Neural cell (in vitro differentiated cells): ENCODE measurements around the gene IL36A. TPM values are rescaled to one million over a fixed set of nuclear protein-coding genes. Genes with fewer than 3 reads are reported as not detected.

ENCODE experiments used
- H2AFZ ChIP-seq: fragments of 200-600, 300-800 bp; sonication (generic), shearing (Covaris generic); 2 replicates; pipeline ENCODE4 v1.6.0; 2014; ENCODE audit warnings: low read depth, mild to moderate bottlenecking, antibody characterized with exemption, low read length, moderate library complexity
- H3F3A ChIP-seq: fragments of 200-600 bp; shearing (Covaris generic); 2 replicates; pipeline ENCODE4 v1.6.1; 2016; ENCODE audit warnings: mild to moderate bottlenecking, moderate library complexity, mixed read lengths, antibody characterized with exemption, low read length; ENCODE audit not compliant: insufficient read depth, poor library complexity, severe bottlenecking
- H3K27ac ChIP-seq: fragments of 200-600, 300-800 bp; sonication (generic), shearing (Covaris generic); 2 replicates; pipeline ENCODE4 v1.5.1; 2014; ENCODE audit warnings: mild to moderate bottlenecking, low read length, moderate library complexity
- H3K27me3 ChIP-seq: fragments of 300-800, 200-600 bp; sonication (generic), shearing (Covaris generic); 2 replicates; pipeline ENCODE4 v1.6.0; 2014; ENCODE audit warnings: mild to moderate bottlenecking, low read depth, low read length, moderate library complexity; ENCODE audit not compliant: insufficient read depth
- H3K36me3 ChIP-seq: fragments of 300-800, 200-600 bp; sonication (generic), shearing (Covaris generic); 2 replicates; pipeline ENCODE4 v1.5.1; 2014; ENCODE audit warnings: mild to moderate bottlenecking, antibody characterized with exemption, low read length, moderate library complexity; ENCODE audit not compliant: insufficient read depth
- H3K4me2 ChIP-seq: fragments of 300-800, 200-600 bp; sonication (generic), shearing (Covaris generic); 2 replicates; pipeline ENCODE4 v1.6.0; 2014; ENCODE audit warnings: mild to moderate bottlenecking, low read length
- H3K4me3 ChIP-seq: fragments of 300-800, 200-600 bp; sonication (generic), shearing (Covaris generic); 2 replicates; pipeline ENCODE4 v1.5.1; 2014; ENCODE audit warnings: mild to moderate bottlenecking, low read length, moderate library complexity
- H3K79me2 ChIP-seq: fragments of 200-600 bp; shearing (Covaris generic); replicated peaks from 2 replicates; pipeline ENCODE4 v1.6.0; 2014; ENCODE audit warnings: mild to moderate bottlenecking, low read length, moderate library complexity; ENCODE audit not compliant: insufficient read depth
- H3K9ac ChIP-seq: fragments of 300-800, 200-600 bp; sonication (generic), shearing (Covaris generic); 2 replicates; pipeline ENCODE4 v1.6.1; 2016; ENCODE audit warnings: mild to moderate bottlenecking, low read length, mixed read lengths
- H3K9me2 ChIP-seq: fragments of 200-600 bp; shearing (Covaris generic); 2 replicates; pipeline ENCODE4 v1.6.1; 2016; ENCODE audit warnings: mild to moderate bottlenecking, low read length, mixed read lengths; ENCODE audit not compliant: insufficient read depth
- H3K9me3 ChIP-seq: fragments of 200-600, 300-800 bp; sonication (generic), shearing (Covaris generic); 2 replicates; pipeline ENCODE4 v1.6.1; 2016; ENCODE audit warnings: mild to moderate bottlenecking, mixed run types, low read length, moderate library complexity, mixed read lengths
- H4K20me1 ChIP-seq: fragments of 200-600 bp; shearing (Covaris generic); 2 replicates; pipeline ENCODE4 v1.6.1; 2016; ENCODE audit warnings: mild to moderate bottlenecking, mixed run types; ENCODE audit not compliant: insufficient read depth
- CTCF ChIP-seq: fragments of 450-650 bp; IDR thresholded peaks from 2 replicates; pipeline ENCODE4 v1.5.1; 2014; ENCODE audit warnings: antibody characterized with exemption, mild to moderate bottlenecking, moderate library complexity; ENCODE audit not compliant: poor library complexity, severe bottlenecking
- EP300 ChIP-seq: fragments of 450-650 bp; conservative IDR thresholded peaks from 2 replicates; pipeline ENCODE4 v1.6.1; 2014; ENCODE audit warnings: antibody characterized with exemption, mild to moderate bottlenecking, moderate library complexity; ENCODE audit not compliant: poor library complexity, severe bottlenecking
- EZH2 ChIP-seq: fragments of 200-600, 300-800 bp; shearing (Covaris generic), sonication (generic); IDR thresholded peaks from 2 replicates; pipeline ENCODE4 v1.6.1; 2014; ENCODE audit warnings: antibody characterized with exemption, low read length, borderline replicate concordance, mild to moderate bottlenecking; ENCODE audit not compliant: insufficient read depth, poor library complexity, severe bottlenecking
- MXI1 ChIP-seq: fragments of 450-650 bp; conservative IDR thresholded peaks from 2 replicates; pipeline ENCODE4 v1.6.1; 2014; ENCODE audit warnings: antibody characterized with exemption, mild to moderate bottlenecking; ENCODE audit not compliant: poor library complexity, severe bottlenecking
- POLR2AphosphoS5 ChIP-seq: IDR thresholded peaks from 2 replicates; pipeline ENCODE4 v1.6.1; 2012
- RAD21 ChIP-seq: fragments of 450-650 bp; conservative IDR thresholded peaks from 2 replicates; pipeline ENCODE4 v1.6.1; 2014; ENCODE audit warnings: antibody characterized with exemption, mild to moderate bottlenecking, moderate library complexity
- REST ChIP-seq: IDR thresholded peaks from 2 replicates; pipeline ENCODE4 v1.6.1; 2012; ENCODE audit warnings: borderline replicate concordance
- SMC3 ChIP-seq: fragments of 450-650 bp; conservative IDR thresholded peaks from 2 replicates; pipeline ENCODE4 v1.6.1; 2014; ENCODE audit warnings: antibody characterized with exemption, mild to moderate bottlenecking, moderate library complexity; ENCODE audit not compliant: poor library complexity
- TAF1 ChIP-seq: IDR thresholded peaks from 2 replicates; pipeline ENCODE4 v1.6.1; 2012; ENCODE audit warnings: low read depth
- polyA plus RNA-seq: library from polyadenylated mRNA; depleted of rRNA; stranded (reverse); fragments of >200 nt; gene quantifications from 2 replicates; pipeline ENCODE4 v1.2.3, GENCODE V29; 2014

The IL36A gene
- polyA plus RNA-seq, 1 donor from 2014 or later, result not detected

- Histone ChIP-seq H3K9ac (no peak overlapping the region), H3K9me3 (no peaks in the 10 kb centered on the region), H3K4me3 (no peak overlapping the region), H4K20me1 (no peaks in the 10 kb centered on the region), H2AFZ (no peak overlapping the region), H3F3A (no peaks in the 10 kb centered on the region), H3K27me3 (no peaks in the 10 kb centered on the region), H3K9me2 (no peaks in the 10 kb centered on the region), H3K4me2 (no peak overlapping the region), H3K79me2 (no peaks in the 10 kb centered on the region), H3K36me3 (no peaks in the 10 kb centered on the region), H3K27ac (no peak overlapping the region)
- TF ChIP-seq REST, result no peak
- TF ChIP-seq RAD21, result no peak
- TF ChIP-seq TAF1, result no peak
- no peak for TF ChIP-seq POLR2AphosphoS5
- no peak for TF ChIP-seq MXI1
- TF ChIP-seq EP300, result no peak
- no peak for TF ChIP-seq CTCF
- TF ChIP-seq SMC3, result no peak
- TF ChIP-seq EZH2, result no peak
Measured at GRCh38 chr2:113036763-113037162, 31.5 kb downstream of the IL36A start.

- no peaks in the 10 kb centered on the region for H3F3A ChIP-seq
- no peaks in the 10 kb centered on the region for H3K36me3 ChIP-seq
- TF ChIP-seq MXI1 (no peak), REST (no peak), EZH2 (no peak), POLR2AphosphoS5 (no peak), EP300 (no peak)
- no peak overlapping the region for H3K4me3 ChIP-seq
- H2AFZ ChIP-seq, result no peak overlapping the region
- no peaks in the 10 kb centered on the region for H3K9me2 ChIP-seq
- H3K27me3 ChIP-seq, result no peaks in the 10 kb centered on the region
- no peaks in the 10 kb centered on the region for H3K79me2 ChIP-seq
- H3K9ac ChIP-seq, result no peak overlapping the region
- no peaks in the 10 kb centered on the region for H4K20me1 ChIP-seq
- H3K27ac ChIP-seq, result no peak overlapping the region
- H3K4me2 ChIP-seq, result no peak overlapping the region
- no peaks in the 10 kb centered on the region for H3K9me3 ChIP-seq
Measured at GRCh38 chr2:113038291-113038690, 33.0 kb downstream of the IL36A start.
